ENCODE measurements around the gene URGCP.

- TF ChIP-seq, protein P1, sequence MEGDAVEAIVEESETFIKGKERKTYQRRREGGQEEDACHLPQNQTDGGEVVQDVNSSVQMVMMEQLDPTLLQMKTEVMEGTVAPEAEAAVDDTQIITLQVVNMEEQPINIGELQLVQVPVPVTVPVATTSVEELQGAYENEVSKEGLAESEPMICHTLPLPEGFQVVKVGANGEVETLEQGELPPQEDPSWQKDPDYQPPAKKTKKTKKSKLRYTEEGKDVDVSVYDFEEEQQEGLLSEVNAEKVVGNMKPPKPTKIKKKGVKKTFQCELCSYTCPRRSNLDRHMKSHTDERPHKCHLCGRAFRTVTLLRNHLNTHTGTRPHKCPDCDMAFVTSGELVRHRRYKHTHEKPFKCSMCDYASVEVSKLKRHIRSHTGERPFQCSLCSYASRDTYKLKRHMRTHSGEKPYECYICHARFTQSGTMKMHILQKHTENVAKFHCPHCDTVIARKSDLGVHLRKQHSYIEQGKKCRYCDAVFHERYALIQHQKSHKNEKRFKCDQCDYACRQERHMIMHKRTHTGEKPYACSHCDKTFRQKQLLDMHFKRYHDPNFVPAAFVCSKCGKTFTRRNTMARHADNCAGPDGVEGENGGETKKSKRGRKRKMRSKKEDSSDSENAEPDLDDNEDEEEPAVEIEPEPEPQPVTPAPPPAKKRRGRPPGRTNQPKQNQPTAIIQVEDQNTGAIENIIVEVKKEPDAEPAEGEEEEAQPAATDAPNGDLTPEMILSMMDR (conservative IDR thresholded peaks at IDR 0.05; ENCODE audit: low read depth in 2 of 2), result no peak
- TF ChIP-seq EZH2phosphoT487 (IDR thresholded peaks at IDR 0.05; ENCODE audit: unreplicated experiment), result no peak
- no peak for TF ChIP-seq POLR2AphosphoS5 (IDR thresholded peaks at IDR 0.05; ENCODE audit: low read depth)
These were observed 71.7 kb downstream of the URGCP start for GRCh38 chr7:43834463-43835251.

All from GM23338 (cell line).